Endothelial cell of umbilical vein (primary cell): ENCODE data around the gene DYRK1A. TPM values are rescaled to one million over a fixed set of nuclear protein-coding genes. Genes with fewer than 3 reads are reported as not detected.

Source experiments
- BruUV-seq: library from RNA; stranded (reverse); fragments of 400-500 nt; replicated peaks from 2 replicates; lab custom pipeline; 2021; lab: Mats Ljungman, UMichigan
- CTCF ChIA-PET: fragments of 300-600, 350-600 bp; sonication (Branson Sonifier 250); formaldehyde crosslinking; loops from one replicate; lab custom pipeline; 2021; ENCODE audit warnings: antibody characterized with exemption, inconsistent platforms; lab: Charles Lee
- POLR2A ChIA-PET: fragments of 300-600, 350-600 bp; sonication (Branson Sonifier 250); formaldehyde crosslinking; loops from one replicate; lab custom pipeline; 2021; ENCODE audit warnings: antibody characterized with exemption, inconsistent platforms; lab: Charles Lee
- DNase-seq: peaks from one replicate; pipeline ENCODE4 v3.0.0-alpha.2; 2011; ENCODE audit warnings: low read depth, low spot score
- FAIRE-seq: peaks from 2 replicates; lab custom pipeline; 2011; peaks lifted over from hg19 to GRCh38; lab: Jason Lieb, UNC
- H2AFZ ChIP-seq: 2 replicates; pipeline ENCODE4 v1.6.0; 2012; ENCODE audit warnings: low read depth, low read length, control low read depth, inconsistent platforms
- H3K27ac ChIP-seq: 2 replicates; pipeline ENCODE4 v1.5.1; 2011; ENCODE audit warnings: low read depth, mild to moderate bottlenecking, control low read depth, low read length, moderate library complexity; ENCODE audit not compliant: insufficient read depth
- H3K27me3 ChIP-seq, 2 experiments: 2 replicates each; pipeline versions ENCODE4 v1.6.0 to v1.6.1; 2011; ENCODE audit warnings: low read length in 2 of 2, mixed read lengths in 1 of 2; ENCODE audit not compliant: control insufficient read depth in 2 of 2, insufficient read depth in 2 of 2
- H3K36me3 ChIP-seq, 2 experiments: 2 replicates in 1 of 2; 3 replicates in 1 of 2; pipeline ENCODE4 v1.5.1; 2011; ENCODE audit warnings: low read length in 2 of 2, mild to moderate bottlenecking in 1 of 2, moderate library complexity in 1 of 2; ENCODE audit not compliant: control insufficient read depth in 2 of 2, insufficient read depth in 2 of 2; ENCODE audit errors: extremely low read depth in 1 of 2
- H3K4me1 ChIP-seq: 3 replicates; pipeline ENCODE4 v1.5.1; 2011; ENCODE audit warnings: mild to moderate bottlenecking, low read length; ENCODE audit not compliant: control insufficient read depth, insufficient read depth; ENCODE audit errors: extremely low read depth
- H3K4me2 ChIP-seq: 2 replicates; pipeline ENCODE4 v1.6.1; 2011; ENCODE audit warnings: low read length, control low read depth, mixed read lengths; ENCODE audit not compliant: insufficient read depth
- H3K4me3 ChIP-seq, 3 experiments: fragments of 200-600 bp in 1 of 3; sonication (generic), shearing (Covaris generic) in 1 of 3; replicated peaks in 1 of 3; 2 replicates each; pipeline ENCODE4 v1.5.1; 2011 to 2016; ENCODE audit warnings: control low read depth in 3 of 3, low read length in 3 of 3, mild to moderate bottlenecking in 2 of 3, inconsistent platforms in 1 of 3, low read depth in 1 of 3, moderate library complexity in 1 of 3; ENCODE audit not compliant: insufficient read depth in 1 of 3
- H3K79me2 ChIP-seq: 2 replicates; pipeline ENCODE4 v1.6.0; 2012; ENCODE audit warnings: low read length, inconsistent platforms; ENCODE audit not compliant: control insufficient read depth, insufficient read depth
- H3K9ac ChIP-seq: replicated peaks from 2 replicates; pipeline ENCODE3; 2011; ENCODE audit warnings: low read length, control low read depth; ENCODE audit not compliant: insufficient read depth; ENCODE audit errors: extremely low read depth
- H3K9me1 ChIP-seq: replicated peaks from 3 replicates; pipeline ENCODE4 v1.6.0; 2011; ENCODE audit warnings: mild to moderate bottlenecking, low read length; ENCODE audit not compliant: control insufficient read depth, insufficient read depth; ENCODE audit errors: extremely low read depth
- H3K9me3 ChIP-seq: replicated peaks from 2 replicates; pipeline ENCODE4 v1.5.1; 2012; ENCODE audit warnings: low read length, inconsistent platforms; ENCODE audit not compliant: control insufficient read depth, insufficient read depth
- H4K20me1 ChIP-seq: replicated peaks from 2 replicates; pipeline ENCODE3; 2011; ENCODE audit warnings: mild to moderate bottlenecking, low read length; ENCODE audit not compliant: control insufficient read depth, insufficient read depth; ENCODE audit errors: extremely low read depth
- CTCF ChIP-seq, 2 donors: IDR thresholded peaks; 1 replicate in 1 of 2; 2 replicates in 1 of 2; pipeline ENCODE4 v1.5.1; 2011; ENCODE audit warnings: low read length in 2 of 2, mild to moderate bottlenecking in 2 of 2, moderate library complexity in 2 of 2, control low read depth in 1 of 2, inconsistent platforms in 1 of 2, low read depth in 1 of 2; ENCODE audit not compliant: insufficient read depth in 1 of 2; ENCODE audit errors: extremely low read depth in 1 of 2
- EZH2 ChIP-seq: IDR thresholded peaks from 2 replicates; pipeline ENCODE4 v1.6.1; 2012; ENCODE audit warnings: borderline replicate concordance, low read depth, mild to moderate bottlenecking, moderate library complexity, low read length, inconsistent platforms; ENCODE audit not compliant: severe bottlenecking
- FOS ChIP-seq: IDR thresholded peaks from 2 replicates; pipeline ENCODE4 v1.6.1; 2011; ENCODE audit warnings: mild to moderate bottlenecking, low read length, moderate library complexity, borderline replicate concordance; ENCODE audit not compliant: insufficient read depth
- GATA2 ChIP-seq: IDR thresholded peaks from 2 replicates; pipeline ENCODE4 v1.7.0; 2011; ENCODE audit warnings: low read depth, mild to moderate bottlenecking, moderate library complexity, mixed read lengths, low read length; ENCODE audit not compliant: insufficient read length, insufficient read depth
- JUN ChIP-seq: IDR thresholded peaks from 2 replicates; pipeline ENCODE4 v1.6.1; 2011; ENCODE audit warnings: borderline replicate concordance, low read depth; ENCODE audit not compliant: insufficient read length, insufficient read depth
- MAX ChIP-seq: IDR thresholded peaks from 2 replicates; pipeline ENCODE4 v1.6.1; 2011; ENCODE audit not compliant: insufficient read depth, insufficient read length
- MYC ChIP-seq: IDR thresholded peaks from one replicate; pipeline ENCODE4 v1.6.1; 2011; ENCODE audit warnings: mild to moderate bottlenecking, low read depth, low read length
- POLR2A ChIP-seq: IDR thresholded peaks from 2 replicates; pipeline ENCODE4 v1.6.1; 2012; ENCODE audit warnings: low read depth, mild to moderate bottlenecking, control low read depth, low read length
- POLR2AphosphoS5 ChIP-seq: IDR thresholded peaks from 2 replicates; pipeline ENCODE4 v1.6.1; 2012; ENCODE audit warnings: low read depth, mild to moderate bottlenecking, control low read depth, low read length, moderate library complexity; ENCODE audit not compliant: insufficient read depth
- dilution Hi-C: fragments of 300-500 bp; cut with MboI; formaldehyde crosslinking; loops from one replicate; pipeline ENCODE4 v1.15.0; 2019; ENCODE audit warnings: low sequenced_read_pairs; ENCODE audit not compliant: extremely low pct_ligation_motif_present
- intact Hi-C: fragments of 100-400 bp; cut with micrococcal nuclease; formaldehyde crosslinking; loops from one replicate; pipeline ENCODE4 v1.10.0; 2022
- polyA plus RNA-seq, 4 experiments: library from polyadenylated mRNA; depleted of rRNA in 3 of 4; stranded (reverse) in 3 of 4; unstranded in 1 of 4; fragments of >200 nt; gene quantifications; 2 replicates each; pipeline versions ENCODE4 v1.2.1 to v1.2.3, GENCODE V29; 2011 to 2012; ENCODE audit warnings: missing spikeins in 1 of 4
- total RNA-seq: library from RNA; stranded (reverse); gene quantifications from 2 replicates; pipeline ENCODE4 v1.2.3, GENCODE V29; 2021

Gene DYRK1A
- total and polyA plus RNA-seq, 2 donors (not counting 3 experiments of a cell fraction or from before 2014, with no cell fraction given) = 51.8 to 53.7 TPM

- dilution Hi-C loops (no loop called here), intact Hi-C loops (no loop called here)
- ChIA-PET POLR2A (interaction anchor here (0.5 to 1.3 kb wide), 2 partner anchors 10 to 324 kb away, joined by 4 to 5 read pairs; no protein-coding TSS in a partner anchor), CTCF (interaction anchor here (1.5 kb wide), 1 partner anchor 9 kb away, joined by 3 read pairs; no protein-coding TSS in a partner anchor)
- Histone ChIP-seq H3K27me3 (peaks cover 0 to 8% of the 10 kb centered on the region in 2 experiments), H2AFZ (no peak overlapping the region), H3K9me3 (no peaks in the 10 kb centered on the region), H4K20me1 (no peaks in the 10 kb centered on the region), H3K9me1 (no peaks in the 10 kb centered on the region), H3K4me2 (no peak overlapping the region), H3K4me1 (no peaks in the 10 kb centered on the region), H3K27ac (no peak overlapping the region), H3K36me3 (no peaks in the 10 kb centered on the region), H3K79me2 (no peaks in the 10 kb centered on the region), H3K4me3 (no peak overlapping the region), H3K9ac (no peak overlapping the region)
- BruUV-seq = no TSS peak
- TF ChIP-seq GATA2 = no peak
- TF ChIP-seq POLR2A = no peak
- TF ChIP-seq CTCF (IDR thresholded peaks at IDR 0.05; ENCODE audit: extremely low read depth in 1 of 2, insufficient read depth in 1 of 2, low read depth in 1 of 2, low read length in 2 of 2) = no peak
- no peak for TF ChIP-seq FOS
- DNase-seq (no peak), FAIRE-seq (no peak)
Observed at GRCh38 chr21:37574316-37574715, 207.7 kb downstream of the DYRK1A start.

- Histone ChIP-seq H3K27ac (no peak overlapping the region), H3K9me3 (no peaks in the 10 kb centered on the region), H3K4me3 (no peak overlapping the region), H3K9me1 (no peaks in the 10 kb centered on the region), H3K4me2 (no peak overlapping the region), H3K79me2 (no peaks in the 10 kb centered on the region), H3K36me3 (no peaks in the 10 kb centered on the region), H4K20me1 (no peaks in the 10 kb centered on the region), H3K9ac (no peak overlapping the region), H3K27me3 (peaks cover 0 to 8% of the 10 kb centered on the region in 2 experiments), H2AFZ (no peak overlapping the region), H3K4me1 (no peaks in the 10 kb centered on the region)
- BruUV-seq = no TSS peak
- DNase-seq = no peak
- no peak for TF ChIP-seq JUN
- TF ChIP-seq POLR2A = no peak
- no peak for TF ChIP-seq FOS
- no peak for TF ChIP-seq MAX
- no peak for TF ChIP-seq GATA2
- TF ChIP-seq EZH2 = no peak
- TF ChIP-seq POLR2AphosphoS5 = no peak
- no peak for TF ChIP-seq CTCF (IDR thresholded peaks at IDR 0.05; ENCODE audit: extremely low read depth in 1 of 2, insufficient read depth in 1 of 2, low read depth in 1 of 2, low read length in 2 of 2)
- no peak for TF ChIP-seq MYC
- dilution Hi-C loops (no loop called here), intact Hi-C loops (no loop called here)
- FAIRE-seq = no peak
- CTCF ChIA-PET = interaction anchor here (1.3 to 1.5 kb wide), 2 partner anchors 10 to 100 kb away, joined by 3 to 4 read pairs; no protein-coding TSS in a partner anchor
- POLR2A ChIA-PET = interaction anchor here (0.5 to 1.3 kb wide), 2 partner anchors 11 to 324 kb away, joined by 4 to 5 read pairs; no protein-coding TSS in a partner anchor
Observed at GRCh38 chr21:37574751-37575150, 208.2 kb downstream of the DYRK1A start.
